GM12801 (cell line): ENCODE data around the gene TEX30.

Source experiments
- CTCF ChIP-seq: IDR thresholded peaks from one replicate; pipeline ENCODE4 v1.5.1; 2011; ENCODE audit warnings: control low read depth; ENCODE audit not compliant: insufficient read length; ENCODE audit errors: extremely low read depth

Gene TEX30

GRCh38 chr13:102729560-102730270 is 43.9 kb downstream of the TEX30 start:
- no peak for TF ChIP-seq CTCF

DNA sequence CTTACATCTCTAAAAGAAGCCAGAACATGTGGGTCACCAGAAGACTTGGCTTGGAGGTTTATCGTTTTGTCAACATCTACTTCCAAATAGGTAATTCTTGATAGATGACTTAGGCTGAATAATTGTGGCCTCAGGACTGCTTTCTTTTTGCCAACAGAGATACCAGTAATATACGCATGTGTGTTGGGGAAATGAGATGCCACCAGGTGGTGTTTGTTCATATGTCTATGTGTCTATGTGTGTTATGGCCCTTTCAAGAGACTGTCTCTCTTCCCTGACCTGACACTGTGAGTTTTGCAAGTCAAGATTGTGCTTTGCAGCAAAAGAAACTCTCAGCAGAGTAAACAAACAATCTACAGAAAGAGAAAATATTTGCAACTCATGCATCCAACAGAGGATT is 47.2 kb downstream of the TEX30 start:
- no peak for TF ChIP-seq CTCF

DNA sequence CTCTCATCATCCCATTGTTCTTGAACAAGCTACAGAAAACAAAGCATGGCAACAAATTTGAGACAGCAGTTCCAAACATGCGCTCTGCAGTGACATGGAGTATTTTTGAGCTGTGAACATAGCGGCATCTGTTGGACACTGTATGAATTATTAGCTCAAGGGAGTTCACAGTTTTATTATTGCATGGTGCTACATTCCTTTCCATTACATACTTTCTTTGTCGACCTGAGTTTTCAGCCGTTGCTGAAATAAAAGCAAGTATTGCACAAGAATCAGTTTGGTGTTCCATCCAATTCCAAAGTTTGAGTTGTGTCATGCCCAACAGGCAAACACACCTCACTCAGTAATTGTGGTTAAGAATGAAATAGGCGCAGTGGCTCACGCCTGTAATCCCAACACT is 48.7 kb downstream of the TEX30 start:
- no peak for TF ChIP-seq CTCF

DNA sequence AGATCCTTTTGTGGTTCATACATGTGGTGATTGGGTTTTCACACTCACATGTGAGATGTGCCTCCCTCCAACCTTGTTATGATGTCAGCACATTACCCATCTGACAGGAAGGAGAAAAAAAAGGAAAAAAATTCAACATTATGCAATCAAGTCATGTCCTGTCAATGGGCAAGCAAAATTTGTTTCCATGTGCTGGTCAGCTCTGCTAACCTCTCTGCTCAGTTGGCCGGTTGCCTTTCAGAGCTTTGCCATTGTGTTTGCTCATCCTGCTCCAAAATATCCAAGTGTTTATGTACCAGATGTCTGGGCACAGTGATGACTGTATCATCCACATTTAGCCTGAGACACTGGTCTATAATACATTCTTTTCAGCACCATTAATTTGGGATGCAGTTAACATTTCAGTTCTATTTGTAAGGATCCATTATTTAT is 51.8 kb downstream of the TEX30 start:
- no peak for TF ChIP-seq CTCF

- no peak for TF ChIP-seq CTCF
Observed at GRCh38 chr13:102718746-102719145, 54.8 kb downstream of the TEX30 start.
